Right lobe of liver (tissue), 6 donors: ENCODE results near the gene DLX2. TPM values are rescaled to one million over a fixed set of nuclear protein-coding genes. Genes with fewer than 3 reads are reported as not detected.

Source experiments
- ATAC-seq, 4 donors: fragments of 200-7000 bp; cut with Tn5 transposase; one replicate each; pipeline ENCODE4 v1.9.1; 2020; ENCODE audit warnings: mild to moderate bottlenecking in 4 of 4, moderate library complexity in 4 of 4
- DNase-seq, 3 donors: peaks; one replicate each; pipeline ENCODE4 v3.0.0-alpha.2; 2020
- H3K27ac ChIP-seq, 3 donors: fragments of 200-600 bp; one replicate each; pipeline ENCODE4 v1.8.0; 2022
- H3K27me3 ChIP-seq, 2 donors: fragments of 200-600 bp; one replicate each; pipeline ENCODE4 v1.8.0; 2022
- H3K36me3 ChIP-seq, 4 donors: fragments of 200-600 bp; sonication (generic) in 1 of 4; one replicate each; pipeline versions ENCODE4 v1.5.1 to v1.8.0; 2017 to 2022; ENCODE audit warnings: control low read depth in 1 of 4
- H3K4me1 ChIP-seq, 4 donors: fragments of 200-600 bp; sonication (generic) in 1 of 4; one replicate each; pipeline versions ENCODE4 v1.5.1 to v1.8.0; 2017 to 2022; ENCODE audit warnings: control low read depth in 1 of 4
- H3K4me3 ChIP-seq, 3 donors: fragments of 200-600 bp; one replicate each; pipeline ENCODE4 v1.8.0; 2022
- H3K9me3 ChIP-seq, 4 donors: fragments of 200-600 bp; sonication (generic) in 1 of 4; one replicate each; pipeline versions ENCODE4 v1.5.1 to v1.8.0; 2017 to 2022; ENCODE audit warnings: control low read depth in 1 of 4
- POLR2A ChIP-seq: fragments of 450-650 bp; IDR thresholded peaks from one replicate; pipeline ENCODE4 v1.6.1; 2017; ENCODE audit warnings: antibody characterized with exemption, mild to moderate bottlenecking
- WGBS: methylation state at CpG from one replicate; pipeline ENCODE4 v1.1.6; 2018; ENCODE audit warnings: low coverage, low lambda C conversion rate; ENCODE audit not compliant: insufficient coverage; ENCODE audit errors: missing lambda C conversion rate; 5-methylcytosine and 5-hydroxymethylcytosine counted together
- intact Hi-C, 2 donors: fragments of 100-400 bp; cut with DNase I; formaldehyde crosslinking; loops; one replicate each; pipeline versions ENCODE4 v1.11.2 to v1.14.1; 2022
- total RNA-seq, 6 experiments: library from RNA; depleted of rRNA in 2 of 6; stranded (reverse); fragments of >200 nt in 2 of 6; fragmentation: NEBNext Ultra II Directional in 3 of 6; extraction: Animal tissue kit (Norgen Biotek cat#: 25700) in 3 of 6; gene quantifications; one replicate each; pipeline versions ENCODE4 v1.1.0 to v1.2.4, GENCODE V29; 2016 to 2023
- TF ChIP-seq, protein P1 (sequence below), 4 donors: fragments of 200-600 bp in 3 of 4; fragments of 450-650 bp in 1 of 4; IDR thresholded peaks; one replicate each; pipeline versions ENCODE4 v1.5.1 to v1.8.0; 2016 to 2022; ENCODE audit warnings: antibody characterized with exemption in 4 of 4, mild to moderate bottlenecking in 2 of 4
- donor health status: DM: no; HTN: yes; CAD: no.
- donor health status: DM: no; HTN: no; CAD: no.
- donor health status: DM: no; HTN: no; CAD: no.
- donor health status: DM: no; HTN: yes; CAD: no.
- donor health status: DM: no; HTN: yes; CAD: no.

DLX2 gene
- total RNA-seq, 6 experiments from 2014 or later: not detected

DNA sequence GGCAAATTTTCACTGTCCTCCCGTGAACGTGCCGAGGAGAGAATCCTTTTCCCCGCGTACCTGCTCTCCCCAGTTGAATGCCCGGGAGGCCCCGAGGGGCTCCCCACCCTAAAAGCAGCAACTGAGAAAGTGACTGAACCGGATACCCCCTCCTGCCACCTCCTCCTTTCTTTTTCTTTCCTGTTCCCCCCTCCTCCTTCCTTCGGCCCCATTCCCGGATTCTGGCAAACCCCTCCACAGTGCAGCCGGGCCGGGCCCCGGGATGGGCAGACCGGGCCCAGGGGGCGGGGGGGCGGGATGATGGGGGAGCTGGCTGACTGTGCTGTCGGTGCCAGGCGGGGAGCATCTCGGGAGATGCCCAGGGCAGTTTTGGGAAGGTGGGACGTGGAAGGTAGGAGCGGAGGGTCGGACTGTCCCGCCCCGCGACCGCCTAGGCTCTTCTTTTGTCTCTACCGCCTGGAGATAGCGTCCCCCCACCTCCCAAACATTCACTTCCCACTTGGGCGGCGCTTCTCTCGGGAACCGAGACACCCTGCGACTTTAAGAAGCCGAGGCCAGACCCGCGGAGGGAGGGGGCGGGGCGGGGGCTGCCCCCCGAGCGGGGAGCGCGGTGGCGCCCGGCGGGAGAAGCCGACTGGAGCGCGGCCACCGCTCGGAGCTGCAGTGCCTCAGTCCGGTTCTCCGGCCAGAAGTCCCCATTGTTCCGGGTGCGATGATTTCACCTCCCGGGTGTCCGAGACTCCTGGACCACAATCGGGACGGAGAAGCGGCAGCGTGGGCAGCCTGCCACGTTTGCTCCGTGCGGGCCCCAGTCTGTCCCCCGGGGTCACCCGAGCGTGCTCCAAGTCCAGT is 8.2 kb downstream of the DLX2 start:
- Histone ChIP-seq H3K4me3 (no peak overlapping the region), H3K27me3 (peaks cover 46 to 93% of the 10 kb centered on the region in 2 donors), H3K36me3 (no peaks in the 10 kb centered on the region), H3K27ac (no peak overlapping the region), H3K9me3 (no peaks in the 10 kb centered on the region), H3K4me1 (peaks cover 0 to 27% (median 2%) of the 10 kb centered on the region in 4 donors)
- peak in 1 of 3 donors; percentile 53 for DNase-seq
- 1% methylated on average over 18 of the region's 66 CpGs for WGBS
- no peak for TF ChIP-seq POLR2A
- TF ChIP-seq, protein P1, sequence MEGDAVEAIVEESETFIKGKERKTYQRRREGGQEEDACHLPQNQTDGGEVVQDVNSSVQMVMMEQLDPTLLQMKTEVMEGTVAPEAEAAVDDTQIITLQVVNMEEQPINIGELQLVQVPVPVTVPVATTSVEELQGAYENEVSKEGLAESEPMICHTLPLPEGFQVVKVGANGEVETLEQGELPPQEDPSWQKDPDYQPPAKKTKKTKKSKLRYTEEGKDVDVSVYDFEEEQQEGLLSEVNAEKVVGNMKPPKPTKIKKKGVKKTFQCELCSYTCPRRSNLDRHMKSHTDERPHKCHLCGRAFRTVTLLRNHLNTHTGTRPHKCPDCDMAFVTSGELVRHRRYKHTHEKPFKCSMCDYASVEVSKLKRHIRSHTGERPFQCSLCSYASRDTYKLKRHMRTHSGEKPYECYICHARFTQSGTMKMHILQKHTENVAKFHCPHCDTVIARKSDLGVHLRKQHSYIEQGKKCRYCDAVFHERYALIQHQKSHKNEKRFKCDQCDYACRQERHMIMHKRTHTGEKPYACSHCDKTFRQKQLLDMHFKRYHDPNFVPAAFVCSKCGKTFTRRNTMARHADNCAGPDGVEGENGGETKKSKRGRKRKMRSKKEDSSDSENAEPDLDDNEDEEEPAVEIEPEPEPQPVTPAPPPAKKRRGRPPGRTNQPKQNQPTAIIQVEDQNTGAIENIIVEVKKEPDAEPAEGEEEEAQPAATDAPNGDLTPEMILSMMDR (IDR thresholded peaks at IDR 0.05): no peak
- intact Hi-C loops: no loop called here
- ATAC-seq: peak in 3 of 4 donors; percentile 18 to 32 (median 30)

DNA sequence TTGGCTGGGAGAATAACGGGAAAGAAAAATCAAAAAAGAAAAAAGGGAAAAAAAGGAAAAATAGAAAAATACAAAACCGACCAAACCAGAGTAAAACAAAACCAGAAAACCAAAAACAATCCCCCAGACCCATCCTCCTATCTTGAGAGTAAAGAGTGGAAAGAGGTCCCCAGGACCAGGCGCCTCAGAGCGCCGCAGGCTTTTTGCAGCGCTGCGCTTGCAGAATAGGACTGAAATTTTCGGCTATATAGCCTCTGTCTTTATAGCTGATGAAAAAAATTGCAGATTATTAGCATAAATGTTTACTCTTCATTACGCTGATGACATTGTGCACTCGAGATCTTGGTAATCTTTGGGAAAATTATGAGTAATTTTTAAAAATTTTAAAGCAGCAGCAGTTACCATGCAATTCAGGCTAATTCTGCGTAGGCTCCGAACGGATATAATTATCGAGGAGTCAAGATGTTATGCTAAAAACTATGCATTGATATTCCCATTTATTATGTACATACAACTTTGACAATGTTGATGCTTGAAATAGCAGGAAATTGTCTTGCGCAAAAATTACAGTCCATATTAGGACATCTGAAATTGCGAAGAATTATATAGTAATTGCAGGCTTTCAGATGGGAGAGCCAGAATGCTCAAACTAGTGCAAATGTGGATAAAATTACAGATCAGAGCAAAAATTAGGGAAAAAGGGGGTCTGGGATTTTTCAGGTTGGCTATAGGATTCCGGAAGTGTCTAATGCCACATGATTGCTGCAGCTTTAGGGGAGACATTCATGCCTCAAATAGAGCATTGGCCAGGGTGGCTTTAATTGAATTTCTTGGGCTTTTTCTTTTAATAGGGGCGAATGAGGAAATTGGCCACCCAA is 9.0 kb downstream of the DLX2 start:
- intact Hi-C loops: no loop called here
- Histone ChIP-seq H3K4me1 (peaks cover 0 to 22% (median 0%) of the 10 kb centered on the region in 4 donors), H3K36me3 (no peaks in the 10 kb centered on the region), H3K27ac (no peak overlapping the region), H3K27me3 (peaks cover 46 to 90% of the 10 kb centered on the region in 2 donors), H3K9me3 (no peaks in the 10 kb centered on the region), H3K4me3 (no peak overlapping the region)
- WGBS: 16% methylated on average over 18 of the region's 18 CpGs
- TF ChIP-seq, protein P1 (IDR thresholded peaks at IDR 0.05): no peak
- TF ChIP-seq POLR2A: no peak
- no peak for DNase-seq
- ATAC-seq: no peak

DNA sequence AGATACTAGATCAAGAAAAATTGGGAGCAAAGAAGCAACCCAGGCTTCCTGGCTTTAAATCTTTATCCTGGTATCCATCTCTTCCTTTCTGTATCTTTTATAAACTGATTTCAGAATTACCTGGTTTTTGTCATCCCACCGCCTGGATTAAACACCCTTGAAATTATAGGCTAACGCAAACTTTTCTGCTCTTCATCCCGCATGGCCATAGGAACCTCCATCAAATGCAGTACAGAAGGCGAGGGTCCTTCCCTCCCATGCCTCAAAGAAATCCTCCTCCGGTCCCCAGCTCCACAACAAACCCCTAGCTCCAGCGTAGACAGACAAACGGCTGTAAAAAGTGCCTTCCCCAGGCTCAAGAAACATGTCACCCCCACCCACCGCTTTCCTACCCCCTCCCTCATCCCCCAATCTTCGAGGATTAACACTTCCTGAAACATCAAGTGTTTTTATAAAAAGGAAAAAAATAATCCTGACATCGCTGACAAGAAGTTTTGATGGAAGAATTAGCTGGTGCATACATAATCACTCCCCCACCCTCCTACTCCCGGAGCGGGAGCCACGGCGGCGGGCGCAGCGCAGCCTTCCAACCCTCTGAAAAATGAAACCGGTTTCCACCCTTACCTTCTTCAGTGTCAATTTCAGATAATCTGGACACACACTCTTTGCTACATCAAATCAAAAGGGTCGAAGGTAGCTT is 9.8 kb downstream of the DLX2 start:
- intact Hi-C loops: no loop called here
- no peaks in the 10 kb centered on the region for H3K36me3 ChIP-seq
- H3K9me3 ChIP-seq: no peaks in the 10 kb centered on the region
- H3K4me3 ChIP-seq: no peak overlapping the region
- no peak for DNase-seq
- no peak overlapping the region for H3K27ac ChIP-seq
- H3K27me3 ChIP-seq: peaks cover 42 to 90% of the 10 kb centered on the region in 2 donors
- ATAC-seq: no peak
- WGBS: 7% methylated on average over 19 of the region's 19 CpGs
- TF ChIP-seq, protein P1 (IDR thresholded peaks at IDR 0.05): no peak
- TF ChIP-seq POLR2A: no peak
- peaks cover 0 to 22% (median 0%) of the 10 kb centered on the region in 4 donors for H3K4me1 ChIP-seq

DNA sequence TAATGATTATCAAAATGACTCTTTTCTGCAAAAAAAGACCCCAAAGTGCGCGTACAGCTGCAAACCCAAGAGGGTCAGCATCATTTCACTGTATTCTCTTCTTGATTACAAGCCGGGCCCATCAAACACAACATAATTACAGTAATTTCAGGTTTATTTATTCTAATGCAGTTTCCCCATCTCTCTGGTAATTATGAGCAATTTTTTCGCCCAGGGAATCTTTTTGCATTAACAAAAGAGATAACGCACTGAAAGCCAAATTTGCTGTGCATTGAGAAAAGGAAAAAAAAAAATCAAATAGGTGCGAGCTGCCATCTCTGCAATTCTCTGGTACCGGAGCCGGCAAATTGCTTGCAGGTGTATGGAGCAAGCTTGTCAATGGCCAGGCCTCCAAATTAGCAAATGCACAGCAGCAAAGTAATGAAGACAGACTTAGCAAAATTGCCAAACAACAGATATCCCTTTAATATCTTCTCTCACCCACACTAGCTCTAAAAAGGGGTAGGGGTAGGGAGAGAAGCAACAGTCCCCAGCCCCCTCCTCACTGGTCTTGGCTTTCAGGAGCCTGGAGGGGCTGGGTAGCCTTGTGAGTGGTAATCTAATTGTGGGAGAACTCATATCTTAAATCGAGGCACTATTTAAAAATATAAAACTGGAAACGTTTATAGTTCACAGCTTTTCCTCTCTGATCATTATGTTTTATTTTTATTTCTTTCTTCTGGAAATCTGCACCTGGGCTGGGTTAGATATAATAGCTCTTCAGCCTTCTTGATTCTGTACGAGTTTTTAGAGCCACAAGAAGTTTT is 10.7 kb downstream of the DLX2 start:
- TF ChIP-seq, protein P1 (IDR thresholded peaks at IDR 0.05): no peak
- TF ChIP-seq POLR2A: no peak
- Histone ChIP-seq H3K36me3 (no peaks in the 10 kb centered on the region), H3K4me1 (peaks cover 0 to 20% (median 0%) of the 10 kb centered on the region in 4 donors), H3K27ac (no peak overlapping the region), H3K4me3 (no peak overlapping the region), H3K9me3 (no peaks in the 10 kb centered on the region), H3K27me3 (peaks cover 40 to 89% of the 10 kb centered on the region in 2 donors)
- ATAC-seq (no peak), DNase-seq (no peak)
- WGBS: 16% methylated on average over 11 of the region's 11 CpGs
- intact Hi-C loops: no loop called here
